OCI-LY7 (cell line): ENCODE data around the gene SOBP. TPM values are rescaled to one million over a fixed set of nuclear protein-coding genes. Genes with fewer than 3 reads are reported as not detected.

Experiments used
- BruUV-seq: library from RNA; stranded (reverse); fragments of 400-500 nt; replicated peaks from 2 replicates; lab custom pipeline; 2021; lab: Mats Ljungman, UMichigan
- CTCF ChIA-PET: fragments of 300-600 bp; sonication (Branson Sonifier 250); formaldehyde crosslinking; loops from one replicate; lab custom pipeline; 2022; ENCODE audit warnings: antibody characterized with exemption; ENCODE audit not compliant: unreplicated experiment; lab: Charles Lee
- POLR2A ChIA-PET: fragments of 300-600 bp; sonication (Branson Sonifier 250); formaldehyde crosslinking; loops from one replicate; lab custom pipeline; 2022; ENCODE audit warnings: antibody characterized with exemption; lab: Charles Lee
- DNase-seq: peaks from one replicate; pipeline ENCODE4 v3.0.0-alpha.2; 2015; ENCODE audit warnings: low spot score
- H2AFZ ChIP-seq: fragments of 200-600 bp; sonication (generic), shearing (Covaris generic); 2 replicates; pipeline ENCODE4 v1.6.1; 2014; ENCODE audit warnings: mild to moderate bottlenecking, antibody characterized with exemption, low read length, moderate library complexity
- H3K27ac ChIP-seq: fragments of 200-600 bp; sonication (generic); 2 replicates; pipeline ENCODE4 v1.5.1; 2014; ENCODE audit warnings: mixed run types, low read depth, mild to moderate bottlenecking, moderate library complexity, low read length, inconsistent platforms; ENCODE audit not compliant: poor library complexity, severe bottlenecking
- H3K36me3 ChIP-seq: fragments of 200-600 bp; sonication (generic); 2 replicates; pipeline ENCODE4 v1.6.1; 2014; ENCODE audit warnings: mild to moderate bottlenecking, antibody characterized with exemption, low read length, moderate library complexity, mixed read lengths; ENCODE audit not compliant: insufficient read depth
- H3K4me1 ChIP-seq: fragments of 200-600 bp; sonication (generic); 2 replicates; pipeline ENCODE4 v1.5.1; 2014; ENCODE audit warnings: mild to moderate bottlenecking, low read length; ENCODE audit not compliant: insufficient read depth, poor library complexity, severe bottlenecking
- H3K4me2 ChIP-seq: fragments of 200-600 bp; sonication (generic); 2 replicates; pipeline ENCODE4 v1.6.1; 2014; ENCODE audit warnings: mild to moderate bottlenecking, low read length
- H3K4me3 ChIP-seq: fragments of 200-600 bp; sonication (generic); 2 replicates; pipeline ENCODE4 v1.5.1; 2014; ENCODE audit warnings: mild to moderate bottlenecking, low read depth, low read length; ENCODE audit not compliant: poor library complexity, severe bottlenecking
- H3K79me2 ChIP-seq: fragments of 200-600 bp; sonication (generic); 2 replicates; pipeline ENCODE4 v1.6.1; 2016; ENCODE audit warnings: low read depth, mild to moderate bottlenecking, low read length, moderate library complexity, mixed read lengths; ENCODE audit not compliant: insufficient read depth
- H3K9me2 ChIP-seq: fragments of 200-600 bp; sonication (generic); 2 replicates; pipeline ENCODE4 v1.6.1; 2016; ENCODE audit warnings: mild to moderate bottlenecking, low read length, mixed read lengths; ENCODE audit not compliant: insufficient read depth
- H3K9me3 ChIP-seq: fragments of 200-600 bp; sonication (generic); 2 replicates; pipeline ENCODE4 v1.6.1; 2014; ENCODE audit warnings: mild to moderate bottlenecking, mixed run types, low read length, mixed read lengths
- H4K20me1 ChIP-seq: fragments of 200-600 bp; sonication (generic); 2 replicates; pipeline ENCODE4 v1.6.1; 2014; ENCODE audit warnings: mild to moderate bottlenecking, antibody characterized with exemption, low read length, moderate library complexity, mixed read lengths; ENCODE audit not compliant: insufficient read depth
- EZH2phosphoT487 ChIP-seq: fragments of 200-600 bp; sonication (generic); IDR thresholded peaks from 2 replicates; pipeline ENCODE4 v1.6.1; 2018; ENCODE audit warnings: low read depth, borderline replicate concordance, mild to moderate bottlenecking, mixed run types, antibody characterized with exemption, low read length, moderate library complexity, mixed read lengths
- intact Hi-C: fragments of 100-400 bp; cut with micrococcal nuclease; formaldehyde crosslinking; loops from one replicate; pipeline ENCODE4 v1.10.0; 2022; ENCODE audit not compliant: unreplicated experiment
- total RNA-seq, 2 experiments: library from RNA; depleted of rRNA in 1 of 2; stranded (reverse); fragments of >200 nt in 1 of 2; shearing (Covaris generic) in 1 of 2; gene quantifications; 2 replicates each; pipeline ENCODE4 v1.2.3, GENCODE V29; 2014 to 2022
- TF ChIP-seq, protein P1 (sequence below): fragments of 200-600 bp; sonication (generic); conservative IDR thresholded peaks from 2 replicates; pipeline ENCODE4 v1.5.1; 2014; ENCODE audit warnings: mild to moderate bottlenecking, antibody characterized with exemption, low read length, moderate library complexity, mixed read lengths

SOBP gene
- total RNA-seq, 2 experiments from 2014 or later = 21.5 to 29.4 TPM

DNA sequence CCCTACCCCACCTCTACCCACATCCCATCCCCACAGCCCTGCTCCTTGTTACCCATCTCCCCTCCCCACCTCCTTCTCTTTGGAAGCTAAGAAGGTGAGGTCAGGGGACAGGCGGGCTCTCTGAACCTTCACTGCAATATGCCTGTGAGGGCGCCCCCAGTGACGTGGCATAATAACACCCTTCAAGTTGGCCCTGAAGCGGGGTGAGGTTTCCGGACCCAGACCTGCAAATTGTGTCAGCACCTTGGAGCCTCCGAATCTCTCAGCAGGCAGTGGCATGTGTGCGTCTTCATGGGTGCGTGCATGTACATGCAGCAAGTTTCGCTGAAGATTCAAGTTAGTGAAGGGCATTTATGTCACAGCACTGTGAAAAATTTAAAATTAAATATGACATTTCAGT, 114.6 kb downstream of the SOBP start:
- Histone ChIP-seq H3K79me2 (no peaks in the 10 kb centered on the region), H3K27ac (no peak overlapping the region), H3K9me3 (no peaks in the 10 kb centered on the region), H3K4me1 (peaks cover 19% of the 10 kb centered on the region), H3K4me2 (no peak overlapping the region), H3K9me2 (no peaks in the 10 kb centered on the region), H3K4me3 (no peak overlapping the region), H4K20me1 (no peaks in the 10 kb centered on the region), H3K36me3 (peaks cover 20% of the 10 kb centered on the region), H2AFZ (no peak overlapping the region)
- no TSS peak for BruUV-seq
- TF ChIP-seq EZH2phosphoT487 = no peak
- TF ChIP-seq, protein P1, sequence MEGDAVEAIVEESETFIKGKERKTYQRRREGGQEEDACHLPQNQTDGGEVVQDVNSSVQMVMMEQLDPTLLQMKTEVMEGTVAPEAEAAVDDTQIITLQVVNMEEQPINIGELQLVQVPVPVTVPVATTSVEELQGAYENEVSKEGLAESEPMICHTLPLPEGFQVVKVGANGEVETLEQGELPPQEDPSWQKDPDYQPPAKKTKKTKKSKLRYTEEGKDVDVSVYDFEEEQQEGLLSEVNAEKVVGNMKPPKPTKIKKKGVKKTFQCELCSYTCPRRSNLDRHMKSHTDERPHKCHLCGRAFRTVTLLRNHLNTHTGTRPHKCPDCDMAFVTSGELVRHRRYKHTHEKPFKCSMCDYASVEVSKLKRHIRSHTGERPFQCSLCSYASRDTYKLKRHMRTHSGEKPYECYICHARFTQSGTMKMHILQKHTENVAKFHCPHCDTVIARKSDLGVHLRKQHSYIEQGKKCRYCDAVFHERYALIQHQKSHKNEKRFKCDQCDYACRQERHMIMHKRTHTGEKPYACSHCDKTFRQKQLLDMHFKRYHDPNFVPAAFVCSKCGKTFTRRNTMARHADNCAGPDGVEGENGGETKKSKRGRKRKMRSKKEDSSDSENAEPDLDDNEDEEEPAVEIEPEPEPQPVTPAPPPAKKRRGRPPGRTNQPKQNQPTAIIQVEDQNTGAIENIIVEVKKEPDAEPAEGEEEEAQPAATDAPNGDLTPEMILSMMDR = 0 out of 2 replicates have a peak, but pooled peaks have one; percentile 23
- ChIA-PET POLR2A (interaction anchor here (0.6 kb wide), 1 partner anchor 141 kb away, joined by 4 read pairs; no protein-coding TSS in a partner anchor), CTCF (no interaction called here)
- DNase-seq = no peak
- intact Hi-C loops = no loop called here

DNA sequence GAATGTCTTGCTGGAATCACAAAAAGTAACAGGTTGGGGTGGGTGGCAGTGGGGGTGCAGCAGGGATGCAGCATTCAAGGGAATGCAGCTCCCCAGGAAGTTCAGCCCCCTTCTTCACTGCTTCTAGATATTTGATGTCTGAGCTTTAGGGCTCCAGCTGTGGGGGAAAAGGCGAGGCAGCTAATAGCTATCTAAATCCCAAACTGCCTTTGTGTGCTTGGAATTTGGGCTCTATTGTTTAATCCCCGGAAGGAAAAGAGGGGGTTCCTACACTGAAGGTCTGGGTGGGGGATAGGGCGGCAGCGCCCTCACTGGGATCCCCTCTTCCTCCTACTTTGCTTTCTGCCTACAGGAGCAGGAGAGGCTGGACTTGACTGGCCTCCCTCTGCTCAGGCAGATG, 116.5 kb downstream of the SOBP start:
- Histone ChIP-seq H2AFZ (no peak overlapping the region), H3K4me3 (no peak overlapping the region), H4K20me1 (no peaks in the 10 kb centered on the region), H3K79me2 (no peaks in the 10 kb centered on the region), H3K27ac (no peak overlapping the region), H3K4me1 (peaks cover 19% of the 10 kb centered on the region), H3K36me3 (peaks cover 16% of the 10 kb centered on the region), H3K4me2 (no peak overlapping the region), H3K9me3 (no peaks in the 10 kb centered on the region), H3K9me2 (no peaks in the 10 kb centered on the region)
- BruUV-seq = no TSS peak
- no peak for TF ChIP-seq EZH2phosphoT487
- TF ChIP-seq, protein P1 = no peak
- DNase-seq = no peak
- intact Hi-C loops = no loop called here
- CTCF ChIA-PET = no interaction called here
- POLR2A ChIA-PET = interaction anchor here (0.7 to 1.0 kb wide), 3 partner anchors 27 to 272 kb away, joined by 5 to 6 read pairs (median 5); no protein-coding TSS in a partner anchor

DNA sequence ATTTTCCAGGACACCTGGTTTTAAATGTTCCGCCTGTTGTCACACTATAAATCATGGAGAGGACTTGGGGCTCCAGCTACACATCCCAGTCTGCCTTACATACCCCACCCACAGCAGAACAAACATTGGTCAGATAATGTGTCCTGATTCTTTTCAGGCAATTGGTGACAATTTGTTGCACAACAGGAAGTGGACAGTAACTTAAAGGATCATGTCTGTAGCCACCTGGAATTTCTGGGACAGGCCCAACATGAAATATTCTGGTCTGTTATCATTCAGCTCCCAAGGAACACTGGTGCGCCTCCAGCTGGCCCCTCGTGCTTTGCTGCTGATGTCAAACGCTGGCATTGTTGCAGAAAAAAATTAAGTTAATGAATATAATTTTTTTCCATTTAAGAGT, 117.2 kb downstream of the SOBP start:
- Histone ChIP-seq H2AFZ (no peak overlapping the region), H3K27ac (no peak overlapping the region), H3K9me3 (no peaks in the 10 kb centered on the region), H3K4me3 (no peak overlapping the region), H3K4me2 (no peak overlapping the region), H3K4me1 (peaks cover 16% of the 10 kb centered on the region), H3K36me3 (peaks cover 15% of the 10 kb centered on the region), H3K79me2 (no peaks in the 10 kb centered on the region), H4K20me1 (no peaks in the 10 kb centered on the region), H3K9me2 (no peaks in the 10 kb centered on the region)
- POLR2A ChIA-PET = interaction anchor here (0.8 to 1.0 kb wide), 2 partner anchors 11 to 34 kb away, joined by 5 to 6 read pairs; no protein-coding TSS in a partner anchor
- no TSS peak for BruUV-seq
- intact Hi-C loops = no loop called here
- CTCF ChIA-PET = interaction anchor here (0.5 kb wide), 1 partner anchor 68 kb away, joined by 4 read pairs; no protein-coding TSS in a partner anchor
- DNase-seq = no peak
- TF ChIP-seq, protein P1 = 0 out of 2 replicates have a peak, but pooled peaks have one; percentile 13
- no peak for TF ChIP-seq EZH2phosphoT487
